ENCODE results near the gene PI4KB. TPM values are rescaled to one million over a fixed set of nuclear protein-coding genes. Genes with fewer than 3 reads are reported as not detected.
A peak's percentile ranks its signal among the peaks of the same experiment; 100 is the strongest.

The PI4KB gene
- total RNA-seq, 1 experiment from 2014 or later, result 40.2 TPM

- in situ Hi-C loops (cut with HindIII; ENCODE audit: low pct_unique_long_range_greater_than_20kb, low sequenced_read_pairs), result no loop called here
- no peak for DNase-seq (ENCODE audit: low read depth)
Observed at GRCh38 chr1:151315565-151316235, 11.5 kb downstream of the PI4KB start.

- peak; percentile 21 for DNase-seq (ENCODE audit: low read depth)
- in situ Hi-C loops (cut with HindIII; ENCODE audit: low pct_unique_long_range_greater_than_20kb, low sequenced_read_pairs), result no loop called here
Observed at GRCh38 chr1:151314137-151314875, 12.9 kb downstream of the PI4KB start.

GRCh38 chr1:151313501-151313900 lies 13.7 kb downstream of the PI4KB start:
- in situ Hi-C loops (cut with HindIII; ENCODE audit: low pct_unique_long_range_greater_than_20kb, low sequenced_read_pairs), result no loop called here
- DNase-seq (ENCODE audit: low read depth), result no peak

GRCh38 chr1:151312826-151313225 lies 14.4 kb downstream of the PI4KB start:
- DNase-seq (ENCODE audit: low read depth), result no peak
- in situ Hi-C loops (cut with HindIII; ENCODE audit: low pct_unique_long_range_greater_than_20kb, low sequenced_read_pairs), result no loop called here

GRCh38 chr1:151312411-151312810 lies 14.8 kb downstream of the PI4KB start:
- in situ Hi-C loops (cut with HindIII; ENCODE audit: low pct_unique_long_range_greater_than_20kb, low sequenced_read_pairs), result no loop called here
- DNase-seq (ENCODE audit: low read depth), result no peak

- DNase-seq (ENCODE audit: low read depth), result peak; percentile 94
- in situ Hi-C loops (cut with HindIII; ENCODE audit: low pct_unique_long_range_greater_than_20kb, low sequenced_read_pairs), result no loop called here
Observed at GRCh38 chr1:151311589-151312331, 15.5 kb downstream of the PI4KB start.

- in situ Hi-C loops (cut with HindIII; ENCODE audit: low pct_unique_long_range_greater_than_20kb, low sequenced_read_pairs), result no loop called here
- DNase-seq (ENCODE audit: low read depth), result no peak
Observed at GRCh38 chr1:151311011-151311410, 16.2 kb downstream of the PI4KB start.

- in situ Hi-C loops (cut with HindIII; ENCODE audit: low pct_unique_long_range_greater_than_20kb, low sequenced_read_pairs), result no loop called here
- no peak for DNase-seq (ENCODE audit: low read depth)
Observed at GRCh38 chr1:151309811-151310323, 17.3 kb downstream of the PI4KB start.

- in situ Hi-C loops (cut with HindIII; ENCODE audit: low pct_unique_long_range_greater_than_20kb, low sequenced_read_pairs), result no loop called here
Observed at GRCh38 chr1:151294742-151295462, 32.3 kb downstream of the PI4KB start.

GRCh38 chr1:151293093-151293492 lies 34.1 kb downstream of the PI4KB start:
- no peak for DNase-seq (ENCODE audit: low read depth)
- in situ Hi-C loops (cut with HindIII; ENCODE audit: low pct_unique_long_range_greater_than_20kb, low sequenced_read_pairs), result no loop called here

More at GRCh38 chr1:151294742-151295462, 32.3 kb downstream of the PI4KB start:
- no peak for DNase-seq (ENCODE audit: low read depth)

- no peak for DNase-seq (ENCODE audit: low read depth)
- in situ Hi-C loops (cut with HindIII; ENCODE audit: low pct_unique_long_range_greater_than_20kb, low sequenced_read_pairs), result no loop called here
Observed at GRCh38 chr1:151292207-151293030, 34.8 kb downstream of the PI4KB start.

GRCh38 chr1:151290709-151291303 lies 36.4 kb downstream of the PI4KB start:
- DNase-seq (ENCODE audit: low read depth), result no peak
- in situ Hi-C loops (cut with HindIII; ENCODE audit: low pct_unique_long_range_greater_than_20kb, low sequenced_read_pairs), result no loop called here

- DNase-seq (ENCODE audit: low read depth), result no peak
- in situ Hi-C loops (cut with HindIII; ENCODE audit: low pct_unique_long_range_greater_than_20kb, low sequenced_read_pairs), result no loop called here
Observed at GRCh38 chr1:151289991-151290708, 37.1 kb downstream of the PI4KB start.

GRCh38 chr1:151289080-151289935 lies 37.9 kb downstream of the PI4KB start:
- in situ Hi-C loops (cut with HindIII; ENCODE audit: low pct_unique_long_range_greater_than_20kb, low sequenced_read_pairs), result no loop called here
- no peak for DNase-seq (ENCODE audit: low read depth)

- in situ Hi-C loops (cut with HindIII; ENCODE audit: low pct_unique_long_range_greater_than_20kb, low sequenced_read_pairs), result no loop called here
- no peak for DNase-seq (ENCODE audit: low read depth)
Observed at GRCh38 chr1:151288502-151288901, 38.7 kb downstream of the PI4KB start.

Measured in Caki2 (cell line).